CD4-positive, alpha-beta T cell treated with Interleukin-2 at 100 ng/mL for 4 hours (primary cell): ENCODE data around the gene FNBP1.
"Not testable (repeated sequence)": the region's sequence is repeated elsewhere in the genome, so short reads cannot be mapped to it uniquely, and the experiment has no call there.

Experiments used
- DNase-seq: peaks from one replicate; pipeline ENCODE4 v3.0.0-alpha.2; 2020; ENCODE audit warnings: low spot score

FNBP1 gene

DNA sequence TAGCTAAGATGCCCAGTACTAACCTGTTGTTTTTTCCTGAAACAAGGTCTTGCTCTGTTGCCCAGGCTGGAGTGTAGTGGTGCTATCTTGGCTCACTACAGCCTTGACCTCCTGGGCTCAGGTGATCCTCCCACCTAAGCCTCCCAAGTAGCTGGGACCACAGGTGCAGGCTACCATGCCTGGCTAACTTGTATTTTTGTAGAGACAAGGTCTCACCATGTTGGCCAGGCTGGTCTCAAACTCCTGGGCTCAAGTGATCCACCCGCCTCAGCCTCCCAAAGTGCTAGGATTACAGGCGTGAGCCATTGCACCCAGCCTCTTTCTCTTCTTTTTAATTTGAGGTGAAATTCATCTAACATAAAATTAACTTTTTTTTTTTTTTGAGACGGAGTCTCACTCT, 21.1 kb downstream of the FNBP1 start:
- not testable (repeated sequence) for DNase-seq

DNA sequence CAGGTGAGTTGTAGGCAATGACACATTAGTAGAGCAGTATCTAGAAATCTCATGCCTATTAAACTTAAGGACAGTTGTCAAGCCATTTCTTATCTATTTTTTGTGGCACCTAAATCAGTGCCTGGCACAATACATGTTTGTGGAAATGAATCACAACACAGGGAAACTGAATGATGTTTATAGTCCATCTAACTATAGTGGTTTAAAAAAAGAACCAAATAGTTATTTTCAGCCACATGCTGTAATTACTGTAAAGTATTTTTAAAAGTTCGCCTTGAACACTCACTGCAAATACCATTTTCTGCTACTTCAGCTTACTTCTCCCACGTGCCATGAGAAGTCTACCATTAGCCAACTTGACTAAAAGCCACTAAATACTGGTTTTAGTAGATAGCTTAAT, 21.9 kb downstream of the FNBP1 start:
- no peak for DNase-seq

DNA sequence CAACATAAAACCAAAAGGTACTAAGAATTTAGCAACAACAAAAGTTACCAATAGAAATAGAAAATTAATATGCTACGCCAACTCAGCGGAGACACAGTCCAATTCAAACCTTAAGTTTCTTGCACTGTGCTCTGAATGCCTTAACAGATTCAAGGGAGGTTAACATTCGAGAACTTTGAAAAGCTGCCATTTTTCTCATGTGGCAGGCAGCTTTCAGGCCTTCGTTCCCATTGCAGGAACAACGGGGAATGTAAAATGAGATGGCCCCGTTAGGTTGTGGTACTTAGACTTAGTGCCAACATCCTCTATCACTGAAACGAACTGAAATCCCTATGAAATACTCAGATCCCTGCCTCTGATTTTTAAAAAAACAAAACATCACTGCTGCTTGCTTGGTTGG, 22.4 kb downstream of the FNBP1 start:
- no peak for DNase-seq

DNA sequence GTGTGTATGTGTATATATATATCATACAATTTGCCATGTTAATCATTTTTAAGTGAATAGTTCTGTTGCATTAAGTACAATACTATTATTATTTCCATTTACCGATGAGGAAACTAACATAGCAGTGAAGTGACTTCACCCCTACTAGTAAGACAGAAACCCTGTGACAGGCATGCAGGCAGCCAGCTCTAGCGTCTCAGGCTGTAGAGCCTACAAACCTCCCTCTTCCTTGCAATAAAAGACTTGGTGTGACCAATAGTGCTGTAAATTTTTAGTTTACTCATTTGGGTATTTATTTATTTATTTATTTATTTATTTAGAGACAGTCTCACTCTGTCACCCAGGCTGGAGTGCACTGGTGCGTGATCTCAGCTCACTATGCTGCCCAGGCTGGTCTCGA, 24.7 kb downstream of the FNBP1 start:
- no peak for DNase-seq

DNA sequence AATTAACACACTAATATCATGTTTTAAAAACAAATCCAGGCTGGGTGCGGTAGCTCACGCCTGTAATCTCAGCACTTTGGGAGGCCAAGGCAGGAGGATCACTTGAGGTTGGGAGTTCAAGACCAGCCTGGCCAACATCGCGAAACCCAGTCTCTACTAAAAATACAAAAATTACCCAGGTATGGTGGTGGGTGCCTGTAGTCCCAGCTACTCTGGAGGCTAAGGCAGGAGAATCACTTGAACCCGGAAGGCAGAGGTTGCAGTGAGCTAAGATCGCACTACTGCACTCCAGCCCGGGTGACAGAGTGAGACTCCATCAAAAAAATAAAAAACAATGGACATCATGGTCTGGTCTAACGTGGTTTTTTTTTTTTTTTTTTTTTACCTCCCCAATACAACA, 25.5 kb downstream of the FNBP1 start:
- not testable (repeated sequence) for DNase-seq

DNA sequence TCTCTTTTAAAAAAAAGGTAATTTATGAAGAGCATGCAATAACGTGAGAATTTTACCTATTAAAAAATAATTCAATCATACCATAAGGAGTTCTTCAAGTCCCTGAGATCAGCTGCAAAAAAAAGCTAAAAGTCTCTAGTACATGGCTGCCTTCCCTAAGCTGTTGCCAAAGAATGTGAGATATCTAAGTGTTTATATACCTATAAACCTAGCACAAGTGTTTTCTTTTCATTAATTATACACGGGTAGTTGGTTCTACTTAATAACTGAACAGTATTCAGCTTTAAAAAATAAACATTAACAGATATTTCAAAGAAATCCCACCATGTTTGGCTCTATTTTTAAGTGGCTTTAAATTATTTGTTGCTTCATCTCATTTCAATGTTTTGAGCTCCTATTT, 25.9 kb downstream of the FNBP1 start:
- DNase-seq: no peak

DNA sequence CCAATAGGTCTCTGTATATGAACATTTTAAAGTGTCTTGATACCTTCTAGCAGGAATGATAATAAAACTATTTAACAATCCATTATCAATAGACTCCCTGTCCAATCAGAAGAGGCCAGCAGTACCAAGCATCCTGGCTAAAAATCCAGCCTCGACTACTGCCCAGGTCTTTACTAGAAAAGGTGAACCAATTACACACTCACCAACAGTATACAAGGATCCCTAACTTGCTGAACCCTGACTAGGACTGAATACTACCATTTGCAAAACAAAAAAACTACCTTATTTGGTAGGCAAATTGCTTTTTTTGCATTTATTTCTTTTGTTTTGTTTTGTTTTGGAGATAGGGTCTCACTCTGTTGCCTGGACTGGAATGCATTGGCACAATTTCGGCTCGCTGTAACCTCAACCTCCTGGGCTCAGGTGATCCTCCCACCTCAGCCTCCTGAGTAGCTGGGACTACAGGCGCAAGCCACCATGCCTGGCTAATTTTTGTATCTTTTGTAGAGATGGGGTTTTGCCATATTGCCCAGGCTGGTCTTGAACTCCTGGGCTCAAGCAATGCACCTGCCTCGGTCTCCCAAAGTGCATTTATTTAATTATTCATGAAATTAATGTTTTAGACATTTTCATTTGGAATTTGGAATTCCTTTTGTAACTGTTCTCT, 27.5 kb downstream of the FNBP1 start:
- DNase-seq: no peak

DNA sequence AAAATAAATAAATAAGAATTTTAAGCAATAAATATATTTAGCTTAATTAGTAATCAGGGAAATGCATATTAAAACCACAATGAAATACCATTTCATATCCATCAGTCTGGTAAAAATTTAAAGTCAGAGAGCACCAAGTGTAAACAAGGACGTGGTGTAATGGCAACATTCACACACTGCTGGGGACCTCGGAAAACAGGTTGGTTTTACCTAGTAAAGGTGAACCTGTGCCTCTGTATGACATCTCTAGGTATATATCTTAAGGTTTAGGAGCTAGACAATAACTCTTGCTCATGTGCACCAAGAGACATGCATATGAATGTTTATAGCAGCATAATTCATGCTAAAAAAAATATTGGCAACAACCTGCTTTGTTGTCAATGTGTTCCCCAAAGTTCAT, 29.7 kb downstream of the FNBP1 start:
- peak; percentile 42 for DNase-seq

DNA sequence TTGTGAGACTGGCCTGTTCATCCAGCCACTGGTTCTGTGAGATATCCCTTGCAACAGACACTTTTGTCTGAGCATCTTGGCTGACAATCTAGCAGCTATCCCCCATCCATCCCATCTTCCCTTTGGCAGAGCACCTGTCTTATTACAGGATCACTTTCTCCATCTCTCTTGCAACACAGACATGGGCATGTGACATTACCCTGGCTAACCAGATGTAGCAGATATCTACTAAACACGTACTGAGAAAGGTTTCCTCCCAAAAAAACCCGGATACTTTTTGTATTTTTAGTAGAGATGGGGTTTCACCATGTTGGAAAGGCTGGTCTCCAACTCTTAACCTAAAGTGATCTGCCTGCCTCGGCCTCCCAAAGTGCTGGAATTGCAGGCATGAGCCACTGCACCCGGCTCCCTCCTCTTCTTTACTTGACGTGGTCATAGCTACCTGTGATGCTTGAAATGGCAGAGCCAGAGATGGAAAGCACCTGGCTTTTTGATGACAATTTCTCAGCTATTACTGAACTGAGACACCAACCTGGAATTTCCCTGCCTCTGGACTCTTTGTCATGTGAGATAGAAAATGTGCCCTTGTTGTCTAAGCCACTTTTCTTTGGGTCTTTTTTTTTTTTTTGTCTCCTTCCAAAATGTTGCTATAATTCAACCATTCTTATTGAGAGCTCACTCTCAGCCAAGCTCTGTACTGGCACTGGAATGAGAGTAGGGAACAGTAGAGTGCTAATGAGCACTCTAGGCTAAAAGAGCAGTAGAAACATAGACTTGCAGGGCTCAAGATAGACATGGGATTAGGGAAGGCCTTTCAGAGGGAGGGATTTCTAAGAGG, 32.6 kb downstream of the FNBP1 start:
- DNase-seq: peak; percentile 83

DNA sequence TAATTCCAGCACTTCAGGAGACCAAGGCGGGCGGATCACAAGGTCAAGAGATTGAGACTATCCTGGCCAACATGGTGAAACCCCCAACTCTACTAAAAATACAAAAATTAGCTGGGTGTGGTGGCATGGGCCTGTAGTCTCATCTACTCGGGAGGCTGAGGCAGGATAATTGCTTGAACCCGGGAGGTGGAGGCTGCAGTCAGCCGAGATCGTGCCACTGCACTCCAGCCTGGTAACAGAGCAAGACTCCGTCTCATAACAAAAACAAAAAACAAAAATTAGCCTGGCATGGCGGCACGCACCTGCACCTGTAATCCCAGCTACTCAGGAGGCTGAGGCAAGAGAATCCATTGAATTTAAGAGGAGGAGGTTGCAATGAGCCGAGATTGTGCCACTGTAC, 33.4 kb downstream of the FNBP1 start:
- DNase-seq: not testable (repeated sequence)

DNA sequence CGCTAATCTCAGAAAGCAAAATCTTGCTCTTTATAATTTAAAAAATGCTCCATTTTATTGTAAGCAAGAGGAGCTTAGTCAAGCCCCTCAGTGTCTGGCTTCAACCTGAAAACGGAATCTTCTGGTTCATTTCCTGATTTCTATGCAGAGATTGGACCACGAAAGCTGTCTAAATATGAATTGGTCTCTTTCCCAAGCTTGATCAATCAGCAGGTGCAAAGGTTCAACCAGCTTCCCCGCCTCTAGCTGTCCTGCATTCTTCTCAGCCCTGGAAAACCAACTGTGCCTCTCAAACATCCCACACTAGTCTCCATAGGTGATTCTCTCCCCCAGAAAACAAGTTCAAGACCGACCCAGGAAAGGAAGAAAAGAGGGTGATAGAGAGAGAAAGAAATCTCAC, 34.5 kb downstream of the FNBP1 start:
- no peak for DNase-seq

DNA sequence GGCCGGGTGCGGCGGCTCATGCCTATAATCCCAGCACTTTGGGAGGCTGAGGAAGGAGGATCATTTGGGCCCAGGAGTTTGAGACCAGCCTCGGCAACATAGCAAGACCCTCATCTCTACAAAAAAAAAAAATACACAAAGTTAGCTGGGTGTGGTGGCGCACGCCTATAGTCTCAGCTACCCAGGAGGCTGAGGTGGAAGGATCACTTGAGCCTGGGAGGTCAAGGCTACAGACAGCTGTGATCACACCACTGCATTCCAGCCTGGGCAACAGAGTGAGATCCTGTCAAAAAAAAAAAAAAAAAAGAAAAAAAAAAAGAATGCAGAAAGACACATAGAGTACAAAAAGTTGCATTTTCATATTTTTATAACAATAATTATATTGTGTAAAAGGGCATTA, 36.0 kb downstream of the FNBP1 start:
- DNase-seq: not testable (repeated sequence)

DNA sequence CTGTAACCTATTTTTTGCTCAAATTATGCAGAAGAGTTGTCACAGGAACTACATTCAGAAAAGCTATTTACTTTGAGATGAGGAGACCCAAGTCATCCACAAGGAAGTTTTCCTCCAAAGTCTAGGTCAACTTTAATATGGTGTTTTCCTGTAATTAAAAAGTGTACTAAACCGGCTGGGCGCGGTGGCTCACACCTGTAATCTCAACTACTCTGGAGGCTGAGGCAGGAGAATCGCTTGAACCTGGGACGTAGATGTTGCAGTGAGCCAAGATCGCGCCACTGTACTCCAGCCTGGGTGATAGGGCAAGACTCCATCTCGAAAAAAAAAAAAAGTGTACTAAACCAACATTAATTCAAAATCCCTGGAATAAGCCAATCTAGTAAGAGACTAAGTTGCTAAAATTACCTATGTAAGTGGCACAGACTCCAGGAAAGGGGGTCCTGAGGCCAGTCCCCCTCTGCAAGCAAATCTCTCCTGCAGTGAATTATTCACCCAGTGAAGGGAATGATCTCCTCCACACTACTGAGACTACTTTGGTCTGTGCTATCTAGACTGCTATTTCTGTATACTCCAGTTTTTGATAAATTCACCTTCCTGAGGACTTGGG, 38.9 kb downstream of the FNBP1 start:
- DNase-seq: no peak

DNA sequence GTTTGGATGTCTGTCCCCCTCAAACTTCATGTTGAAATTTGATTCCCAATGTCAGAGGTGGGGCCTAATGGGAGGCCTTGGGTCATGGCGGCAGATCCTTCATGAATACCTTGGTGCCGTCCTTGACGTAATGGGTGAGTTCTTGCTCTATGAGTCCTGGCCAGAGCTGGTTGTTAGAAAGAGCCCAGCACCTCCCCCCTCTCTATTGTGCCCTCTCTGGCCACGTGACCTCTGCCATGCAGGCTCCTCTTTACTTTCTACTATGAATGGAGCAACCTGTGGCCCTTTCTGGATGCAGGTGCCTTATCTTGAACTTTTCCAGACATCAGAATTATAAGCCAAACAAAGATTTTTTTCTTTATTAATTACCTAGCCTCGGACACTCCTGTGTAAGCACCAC, 40.7 kb downstream of the FNBP1 start:
- no peak for DNase-seq

DNA sequence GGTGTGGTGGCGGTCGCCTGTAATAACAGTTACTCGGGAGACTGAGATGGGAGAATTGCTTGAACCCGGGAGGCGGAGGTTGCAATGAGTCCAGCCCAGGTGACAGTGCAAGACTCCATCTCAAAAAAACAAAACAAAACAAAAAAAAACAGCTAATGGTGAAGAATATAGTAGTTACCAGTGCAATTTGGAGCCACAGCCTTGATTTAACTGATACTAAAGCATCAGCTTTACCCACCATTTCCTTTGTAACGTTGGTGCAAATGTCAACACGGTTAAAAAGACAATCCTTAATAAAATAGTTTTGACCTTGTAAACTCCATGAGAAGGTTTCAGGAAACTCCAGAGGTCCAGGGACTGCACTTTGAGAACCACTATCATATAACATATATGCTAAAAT, 41.8 kb downstream of the FNBP1 start:
- no peak for DNase-seq

DNA sequence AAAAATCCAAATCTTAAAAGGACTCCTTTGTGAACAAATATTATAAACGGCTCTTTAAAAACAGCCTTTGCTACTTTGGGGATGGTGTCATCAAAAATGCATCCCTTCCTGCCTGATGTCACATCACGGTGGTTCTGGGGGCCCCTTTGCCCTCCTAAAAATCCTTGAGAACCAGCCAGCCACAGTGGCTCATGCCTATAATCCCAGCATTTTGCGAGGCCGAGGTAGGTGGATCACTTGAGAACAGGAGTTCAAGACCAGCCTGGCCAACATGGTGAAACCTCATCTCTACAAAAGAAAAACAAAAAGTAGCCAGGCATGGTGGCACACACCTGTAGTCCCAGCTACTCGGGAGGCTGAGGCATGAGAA, 43.9 kb downstream of the FNBP1 start:
- no peak for DNase-seq

DNA sequence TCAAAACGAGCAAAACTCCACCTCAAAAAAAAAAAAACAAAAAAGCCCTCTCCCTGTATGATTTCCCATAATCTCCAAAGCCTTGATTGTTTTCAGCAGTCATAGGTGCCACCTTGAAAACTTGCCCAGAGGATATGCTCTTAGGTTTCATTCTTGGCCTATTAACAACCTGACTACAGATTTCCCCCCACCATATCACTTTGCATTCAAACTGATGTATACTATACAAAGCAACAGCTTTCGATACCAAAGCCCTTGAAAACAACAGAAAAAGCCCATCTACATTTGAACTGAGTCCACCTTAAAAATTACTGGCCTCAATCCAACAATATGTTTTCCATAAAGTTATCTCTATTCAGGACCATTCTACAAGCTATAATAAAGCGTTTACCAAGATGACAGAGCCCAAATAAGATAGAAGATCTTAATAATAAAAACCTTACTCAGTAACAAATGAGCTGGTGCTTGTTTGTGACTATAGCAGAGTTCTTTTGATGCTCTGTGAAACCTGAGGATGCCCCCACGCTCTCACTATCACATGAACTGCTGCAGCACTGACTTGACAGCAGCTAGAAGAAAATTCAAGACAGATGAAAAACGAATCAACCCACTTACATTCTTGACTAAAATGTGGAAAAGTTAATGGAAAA, 44.4 kb downstream of the FNBP1 start:
- DNase-seq: no peak

DNA sequence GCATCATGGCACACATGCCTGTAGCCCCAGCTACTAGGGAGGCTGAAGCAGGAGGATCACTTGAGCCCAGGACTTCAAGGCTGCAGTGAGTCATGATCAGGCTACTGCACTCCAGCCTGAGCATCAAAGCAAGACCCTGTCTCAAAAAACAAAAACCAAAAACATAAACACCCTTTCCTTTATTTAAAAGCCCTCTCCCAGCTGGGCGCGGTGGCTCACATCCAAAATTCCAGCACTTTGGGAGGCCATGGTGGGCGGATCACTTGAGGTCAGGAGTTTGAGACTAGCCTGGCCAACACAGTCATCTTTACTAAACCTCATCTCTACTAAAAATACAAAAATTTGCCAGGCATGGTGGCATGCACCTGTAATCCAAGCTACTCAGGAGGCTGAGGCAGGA, 45.3 kb downstream of the FNBP1 start:
- not testable (repeated sequence) for DNase-seq

DNA sequence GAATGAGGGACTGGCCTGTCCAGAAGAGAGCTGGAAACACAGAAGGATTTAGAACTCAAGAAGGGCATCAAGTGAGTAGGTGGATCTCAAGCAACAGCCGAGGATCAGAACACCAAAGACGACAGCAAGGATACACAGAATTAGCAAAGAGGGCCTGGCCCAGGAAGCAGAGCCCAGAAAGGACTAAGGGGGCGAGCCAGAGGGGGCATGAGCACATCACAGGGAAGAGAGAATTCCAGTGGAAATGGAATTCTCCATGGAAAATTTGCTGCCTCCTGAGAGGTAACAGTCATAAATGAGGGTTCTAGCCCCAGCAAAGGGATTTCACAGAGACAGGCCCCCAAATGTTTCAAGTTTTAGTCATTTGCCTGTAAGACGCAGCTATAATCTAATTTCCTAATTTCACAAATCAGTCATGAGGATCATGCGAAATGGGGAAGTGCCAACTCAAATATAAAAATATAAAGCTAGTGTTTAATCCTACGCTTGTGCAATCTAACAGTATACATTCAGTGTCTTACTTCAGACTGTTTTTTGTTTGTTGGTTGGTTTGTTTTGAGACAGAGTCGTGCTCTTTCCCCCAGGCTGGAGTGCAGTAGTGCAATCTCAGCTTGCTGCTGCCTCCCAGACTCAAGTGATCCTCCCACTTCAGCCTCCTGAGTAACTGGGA, 46.7 kb downstream of the FNBP1 start:
- no peak for DNase-seq

DNA sequence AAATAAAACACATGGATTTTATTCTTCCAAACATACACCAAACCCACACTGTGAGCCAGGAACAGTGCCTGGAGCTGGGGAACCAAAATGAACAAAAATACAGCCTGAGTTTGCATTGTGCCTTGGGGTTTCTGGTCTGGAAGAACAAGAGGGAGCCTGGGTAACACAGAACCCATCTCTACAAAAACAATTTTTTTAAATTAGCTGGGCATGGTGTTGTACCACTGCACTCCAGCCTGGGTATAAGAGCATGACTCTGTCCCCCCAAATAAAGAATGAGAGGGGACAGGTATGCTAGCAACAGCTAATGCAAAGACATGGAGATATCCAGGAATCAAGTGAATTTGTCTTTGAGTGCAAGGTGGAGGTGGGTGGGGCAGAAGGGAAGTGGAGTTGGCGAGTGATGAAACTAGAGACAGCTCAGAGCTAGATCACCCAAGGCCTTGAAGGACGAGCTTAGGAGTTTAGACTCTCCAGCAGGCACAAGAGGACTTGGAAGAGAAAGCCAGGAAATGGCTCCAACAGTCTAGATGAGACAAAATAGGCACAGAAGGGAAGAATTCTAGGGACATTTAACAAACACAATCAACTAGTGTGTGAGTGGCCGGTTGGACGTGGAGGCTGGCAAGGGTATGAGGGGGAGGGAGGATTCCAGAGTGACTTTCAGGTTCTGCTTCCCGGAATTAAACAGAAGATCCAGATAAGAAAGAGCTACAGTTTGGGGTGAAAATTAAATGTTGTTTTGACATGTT, 47.4 kb downstream of the FNBP1 start:
- no peak for DNase-seq

DNA sequence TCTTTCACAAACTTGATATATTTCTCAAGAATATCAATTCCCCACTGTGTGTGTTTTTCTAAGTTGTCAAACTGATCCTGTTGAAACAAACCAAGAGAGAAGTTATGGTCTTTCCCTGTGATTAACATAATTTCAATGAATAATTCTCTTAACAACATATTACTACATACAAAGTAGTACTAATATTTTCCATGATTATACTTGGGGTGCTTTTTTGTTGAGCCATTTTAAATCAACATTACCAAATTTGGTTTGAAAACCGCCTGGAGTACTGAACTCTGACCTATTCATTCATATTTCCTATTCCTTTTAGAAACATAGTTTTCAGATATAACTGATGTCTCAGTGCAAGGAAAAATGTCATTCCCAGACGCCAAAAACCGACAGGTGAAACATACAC, 48.1 kb downstream of the FNBP1 start:
- no peak for DNase-seq

DNA sequence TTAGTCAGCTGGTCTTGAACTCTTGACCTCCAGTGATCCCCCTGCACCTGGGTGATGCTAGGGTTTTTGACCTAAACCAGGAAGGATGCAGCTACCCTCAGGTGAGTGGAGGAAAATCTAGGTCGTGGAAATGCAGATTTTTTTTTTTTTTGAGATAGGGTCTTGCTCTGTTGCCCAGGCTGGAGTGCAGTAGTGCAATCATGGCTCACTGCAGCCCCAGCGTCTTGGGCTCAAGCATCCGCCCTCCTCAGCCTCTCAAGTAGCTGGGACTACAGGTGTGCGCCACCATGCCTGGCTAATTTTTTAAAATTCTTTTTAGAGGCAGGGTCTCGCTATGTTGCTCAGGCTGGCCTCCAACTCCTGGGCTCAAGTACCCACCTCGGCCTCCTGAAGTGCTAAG, 51.9 kb downstream of the FNBP1 start:
- DNase-seq: not testable (repeated sequence)
